NCI-H2196 (cell line): Measurements from ENCODE around the gene SV2C.
"Not testable (repeated sequence)": the region's sequence is repeated elsewhere in the genome, so short reads cannot be mapped to it uniquely, and the experiment has no call there.

Source experiments
- DNase-seq: peaks from one replicate; lab custom pipeline; 2025; ENCODE audit not compliant: unreplicated experiment; lab: John Stamatoyannopoulos, UW

The SV2C gene

DNA sequence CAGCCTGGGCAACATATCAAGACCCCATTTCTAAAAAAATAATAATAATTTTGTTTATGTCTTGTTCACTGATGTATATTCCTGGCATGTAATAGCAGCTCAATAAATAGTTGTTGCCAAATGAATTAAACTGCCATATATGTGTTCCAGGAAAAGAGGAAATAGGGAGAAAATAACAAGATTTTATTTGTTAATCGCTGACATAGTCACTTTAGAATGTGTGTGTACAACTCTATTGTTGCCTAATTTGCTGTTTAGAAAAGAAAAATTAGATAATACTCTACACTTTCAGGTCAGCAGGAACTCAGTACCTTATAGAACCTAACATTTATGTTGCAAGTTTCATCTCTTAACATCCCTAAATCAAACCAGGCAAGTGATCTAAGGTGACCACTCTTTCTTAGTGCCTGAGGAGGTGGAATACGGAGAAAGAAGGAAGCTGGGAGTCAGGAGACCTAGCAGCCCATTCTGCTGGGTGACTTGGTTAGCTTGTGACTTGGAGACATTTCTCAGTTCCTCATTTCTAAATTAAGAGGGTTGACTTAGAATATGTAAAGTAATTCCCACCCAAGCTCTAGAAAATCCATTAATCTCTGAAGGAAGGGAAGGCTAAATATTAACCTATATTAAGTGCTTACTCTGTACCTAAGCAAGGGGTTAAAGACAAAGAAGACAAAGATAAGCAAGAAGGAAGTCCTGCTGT is 209.6 kb downstream of the SV2C start:
- no peak for DNase-seq

GRCh38 chr5:76294573-76294972 is 211.4 kb downstream of the SV2C start:
- no peak for DNase-seq

- DNase-seq: no peak
These were observed 215.7 kb downstream of the SV2C start for GRCh38 chr5:76298852-76299251.

- no peak for DNase-seq
These were observed 216.4 kb downstream of the SV2C start for GRCh38 chr5:76299592-76299991.

DNA sequence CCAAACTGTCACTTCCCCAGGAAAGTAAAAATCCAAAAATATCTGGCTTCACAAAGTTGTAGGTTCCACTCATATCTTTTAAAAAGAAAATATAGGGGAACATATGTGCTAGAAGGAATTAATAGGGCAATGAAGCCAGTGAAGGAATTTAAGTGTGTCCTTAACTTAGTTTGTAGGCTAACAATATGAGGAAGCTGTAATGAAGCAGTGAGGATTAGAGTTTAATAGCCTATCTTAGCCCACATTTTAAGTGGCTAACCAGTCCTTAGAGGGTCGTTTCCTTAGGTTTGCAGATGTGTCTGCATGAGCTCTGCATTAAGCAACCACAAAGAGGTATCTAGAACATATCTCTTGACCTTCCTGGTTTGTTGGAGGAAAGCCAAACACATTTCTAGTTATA is 218.7 kb downstream of the SV2C start:
- not testable (repeated sequence) for DNase-seq

GRCh38 chr5:76302661-76303060 is 219.5 kb downstream of the SV2C start:
- DNase-seq: not testable (repeated sequence)

DNA sequence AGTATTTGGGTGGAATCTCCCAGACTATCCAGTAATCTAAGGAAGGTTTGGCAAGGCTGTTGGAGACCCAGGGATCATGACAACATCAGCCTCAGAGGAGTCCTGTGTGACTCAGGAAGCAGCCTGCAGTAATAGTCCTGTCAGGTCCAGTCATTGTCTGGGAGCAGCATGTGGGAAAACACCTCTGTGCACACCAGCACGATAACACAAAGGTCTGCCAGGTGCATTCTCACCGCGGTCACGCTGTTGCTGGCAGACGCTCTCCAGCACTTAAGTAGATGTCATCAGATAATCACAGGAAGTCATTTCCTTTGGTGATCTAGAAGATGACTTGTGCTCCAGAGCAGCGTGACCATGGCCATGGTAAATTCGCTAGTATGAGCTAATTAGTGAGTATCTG is 220.7 kb downstream of the SV2C start:
- no peak for DNase-seq

GRCh38 chr5:76305269-76305668 is 222.1 kb downstream of the SV2C start:
- DNase-seq: no peak

GRCh38 chr5:76305775-76306174 is 222.6 kb downstream of the SV2C start:
- no peak for DNase-seq

- no peak for DNase-seq
These were observed 227.0 kb downstream of the SV2C start for GRCh38 chr5:76310208-76310607.

GRCh38 chr5:76312783-76313182 is 229.6 kb downstream of the SV2C start:
- no peak for DNase-seq

DNA sequence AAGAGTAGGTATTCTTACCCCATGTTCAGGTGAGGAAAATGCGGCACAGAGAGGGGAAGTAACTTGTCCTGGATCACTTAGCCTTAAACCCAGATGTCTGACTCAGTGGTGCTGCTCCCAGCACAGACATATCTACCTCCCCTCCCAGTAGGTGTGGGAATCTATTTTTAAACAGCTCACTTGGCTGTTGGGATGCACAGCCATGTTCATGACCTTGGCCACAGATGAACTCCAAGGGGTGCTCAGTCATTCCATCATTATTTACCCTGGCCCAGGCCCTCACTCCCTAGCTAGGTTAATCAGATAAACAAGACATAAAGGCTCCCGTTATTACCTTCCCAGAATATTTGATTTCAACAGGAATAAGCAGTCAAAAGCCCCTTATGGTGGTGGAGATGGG is 231.5 kb downstream of the SV2C start:
- no peak for DNase-seq

DNA sequence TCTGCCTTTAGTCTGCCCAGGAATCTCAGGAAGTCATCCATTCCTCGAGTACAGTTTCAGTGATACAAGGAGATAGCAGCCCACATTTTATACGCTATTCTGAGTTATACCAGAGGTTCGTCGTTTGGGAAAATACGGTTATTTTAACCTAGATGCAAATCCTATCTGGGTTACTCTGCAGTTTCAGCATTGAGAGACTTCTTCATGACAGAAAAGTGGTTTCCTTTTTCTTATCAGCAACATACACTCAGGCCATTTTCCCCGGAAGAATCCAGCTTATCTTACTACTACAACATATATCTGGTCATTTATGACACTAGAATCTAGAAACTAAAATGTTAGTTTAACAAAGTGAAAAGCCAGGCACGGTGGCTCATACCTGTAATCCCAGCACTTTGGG is 236.5 kb downstream of the SV2C start:
- DNase-seq: no peak

- not testable (repeated sequence) for DNase-seq
These were observed 240.3 kb downstream of the SV2C start for GRCh38 chr5:76323494-76323893.

DNA sequence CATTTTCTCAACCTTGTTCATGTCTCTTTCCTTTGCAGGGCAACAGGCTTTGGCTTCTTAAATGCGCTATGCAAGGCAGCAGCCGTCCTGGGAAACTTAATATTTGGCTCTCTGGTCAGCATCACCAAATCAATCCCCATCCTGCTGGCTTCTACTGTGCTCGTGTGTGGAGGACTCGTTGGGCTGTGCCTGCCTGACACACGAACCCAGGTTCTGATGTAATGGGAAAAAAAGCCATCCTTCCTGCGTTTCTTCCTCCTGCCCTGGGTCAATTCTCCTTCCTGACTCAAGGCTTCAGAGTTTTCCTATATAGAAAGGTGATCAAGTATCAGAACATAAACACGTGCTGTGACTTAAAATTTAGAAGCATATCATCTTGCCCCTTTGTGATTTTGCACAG is 242.1 kb downstream of the SV2C start:
- no peak for DNase-seq

GRCh38 chr5:76325876-76326491 is 242.8 kb downstream of the SV2C start:
- DNase-seq: no peak

- no peak for DNase-seq
These were observed 243.6 kb downstream of the SV2C start for GRCh38 chr5:76326577-76327302.

- DNase-seq: no peak
These were observed 246.2 kb downstream of the SV2C start for GRCh38 chr5:76329346-76329745.

GRCh38 chr5:76331126-76331525 is 247.9 kb downstream of the SV2C start:
- DNase-seq: no peak

DNA sequence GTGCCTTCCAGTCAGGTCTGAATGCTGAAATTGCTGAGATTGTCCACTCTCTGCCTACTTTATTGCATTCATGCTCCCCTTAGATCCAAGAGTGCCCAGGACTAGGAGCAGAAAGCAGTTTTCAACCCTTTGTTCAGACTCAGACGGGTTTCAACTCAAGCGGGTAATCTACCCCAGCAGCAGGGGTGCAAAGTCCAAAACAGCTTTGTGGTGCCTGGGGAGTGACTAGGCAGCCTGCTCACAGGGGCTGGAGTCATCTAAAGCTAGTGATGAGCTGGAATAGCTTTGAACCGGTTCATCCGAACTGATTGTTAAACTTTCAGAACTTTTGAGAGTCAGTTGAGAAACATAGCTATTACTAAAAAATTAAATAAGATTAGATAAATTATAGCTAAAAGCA is 248.9 kb downstream of the SV2C start:
- no peak for DNase-seq

- no peak for DNase-seq
These were observed 249.5 kb downstream of the SV2C start for GRCh38 chr5:76332611-76333205.

DNA sequence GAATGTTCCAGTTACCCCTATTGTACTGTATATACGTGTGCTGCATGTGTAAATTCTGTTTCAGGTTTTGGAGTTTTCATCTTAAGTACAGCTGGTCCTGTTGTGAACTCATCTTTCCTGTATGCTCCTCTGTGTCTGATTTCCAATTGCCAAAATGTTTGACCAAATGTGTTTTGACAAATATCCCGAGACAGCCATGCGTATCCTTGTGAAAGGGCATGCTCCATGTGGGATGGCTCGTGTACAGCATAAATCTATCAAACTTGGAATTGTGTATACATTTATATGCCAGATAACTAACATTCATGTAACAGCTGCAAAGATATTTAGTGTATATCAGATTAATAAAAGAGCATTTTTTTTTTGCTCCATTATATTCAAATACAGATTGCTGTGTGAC is 250.4 kb downstream of the SV2C start:
- no peak for DNase-seq
